ENCODE results near the gene BHLHA15.

Gene BHLHA15

GRCh38 chr7:98167653-98168052 is 43.6 kb upstream of the BHLHA15 start:
- no peak overlapping the region for H3K9ac ChIP-seq (ENCODE audit: low read depth, low read length)
- H3K9me3 ChIP-seq (ENCODE audit: insufficient read depth, low read length, severe bottlenecking): no peaks in the 10 kb centered on the region
- no peaks in the 10 kb centered on the region for H3K27me3 ChIP-seq (ENCODE audit: insufficient read depth, low read length, poor library complexity)
- H4K20me1 ChIP-seq (ENCODE audit: insufficient read depth, low read length): peaks cover 20% of the 10 kb centered on the region
- TF ChIP-seq CTCF (IDR thresholded peaks at IDR 0.05; ENCODE audit: borderline replicate concordance, extremely low read depth, low read length, poor library complexity, severe bottlenecking): no peak
- TF ChIP-seq EZH2 (IDR thresholded peaks at IDR 0.05; ENCODE audit: borderline replicate concordance, low read depth, low read length, severe bottlenecking): no peak
- no peak overlapping the region for H3K27ac ChIP-seq (ENCODE audit: low read length)
- DNase-seq (no peak), ATAC-seq (ENCODE audit: insufficient read depth, low read depth) (no peak)
- H3K4me3 ChIP-seq (ENCODE audit: low read depth in 1 of 2, low read length in 2 of 2): no peak overlapping the region
- no peak overlapping the region for H3K4me2 ChIP-seq (ENCODE audit: insufficient read depth, low read length)
- 0 out of 2 replicates have a peak, but pooled peaks cover 3% of the 10 kb centered on the region for H3K79me2 ChIP-seq (ENCODE audit: insufficient read depth, low read length)
- H3K36me3 ChIP-seq (ENCODE audit: insufficient read depth, low read length): peaks cover 13% of the 10 kb centered on the region
- no peaks in the 10 kb centered on the region for H3K4me1 ChIP-seq (ENCODE audit: insufficient read depth, low read length)
- no peak overlapping the region for H2AFZ ChIP-seq (ENCODE audit: low read depth, low read length)

GRCh38 chr7:98168181-98168903 is 42.9 kb upstream of the BHLHA15 start:
- H3K4me2 ChIP-seq (ENCODE audit: insufficient read depth, low read length): no peak overlapping the region
- no peak overlapping the region for H2AFZ ChIP-seq (ENCODE audit: low read depth, low read length)
- no peak overlapping the region for H3K4me3 ChIP-seq (ENCODE audit: low read depth in 1 of 2, low read length in 2 of 2)
- H3K27ac ChIP-seq (ENCODE audit: low read length): no peak overlapping the region
- TF ChIP-seq EZH2 (IDR thresholded peaks at IDR 0.05; ENCODE audit: borderline replicate concordance, low read depth, low read length, severe bottlenecking) (no peak), CTCF (IDR thresholded peaks at IDR 0.05; ENCODE audit: borderline replicate concordance, extremely low read depth, low read length, poor library complexity, severe bottlenecking) (peak; percentile 55)
- ATAC-seq (ENCODE audit: insufficient read depth, low read depth): no peak
- no peaks in the 10 kb centered on the region for H3K4me1 ChIP-seq (ENCODE audit: insufficient read depth, low read length)
- H3K9me3 ChIP-seq (ENCODE audit: insufficient read depth, low read length, severe bottlenecking): no peaks in the 10 kb centered on the region
- DNase-seq: peak; percentile 19
- H3K36me3 ChIP-seq (ENCODE audit: insufficient read depth, low read length): peaks cover 17% of the 10 kb centered on the region
- peaks cover 17% of the 10 kb centered on the region for H4K20me1 ChIP-seq (ENCODE audit: insufficient read depth, low read length)
- no peak overlapping the region for H3K9ac ChIP-seq (ENCODE audit: low read depth, low read length)
- no peaks in the 10 kb centered on the region for H3K27me3 ChIP-seq (ENCODE audit: insufficient read depth, low read length, poor library complexity)
- H3K79me2 ChIP-seq (ENCODE audit: insufficient read depth, low read length): 0 out of 2 replicates have a peak, but pooled peaks cover 3% of the 10 kb centered on the region

- Histone ChIP-seq H3K79me2 (ENCODE audit: insufficient read depth, low read length) (no peaks in the 10 kb centered on the region), H3K4me2 (ENCODE audit: insufficient read depth, low read length) (no peak overlapping the region), H3K27me3 (ENCODE audit: insufficient read depth, low read length, poor library complexity) (no peaks in the 10 kb centered on the region), H3K4me3 (ENCODE audit: low read depth in 1 of 2, low read length in 2 of 2) (no peak overlapping the region), H3K4me1 (ENCODE audit: insufficient read depth, low read length) (no peaks in the 10 kb centered on the region), H4K20me1 (ENCODE audit: insufficient read depth, low read length) (peaks cover 13% of the 10 kb centered on the region; the same call in 1 of the 2 replicates), H3K27ac (ENCODE audit: low read length) (no peak overlapping the region), H3K9me3 (ENCODE audit: insufficient read depth, low read length, severe bottlenecking) (no peaks in the 10 kb centered on the region), H2AFZ (ENCODE audit: low read depth, low read length) (no peak overlapping the region), H3K36me3 (ENCODE audit: insufficient read depth, low read length) (peaks cover 17% of the 10 kb centered on the region), H3K9ac (ENCODE audit: low read depth, low read length) (no peak overlapping the region)
- DNase-seq (no peak), ATAC-seq (ENCODE audit: insufficient read depth, low read depth) (no peak)
- no peak for TF ChIP-seq CTCF (IDR thresholded peaks at IDR 0.05; ENCODE audit: borderline replicate concordance, extremely low read depth, low read length, poor library complexity, severe bottlenecking)
- TF ChIP-seq EZH2 (IDR thresholded peaks at IDR 0.05; ENCODE audit: borderline replicate concordance, low read depth, low read length, severe bottlenecking): no peak
These were observed 42.2 kb upstream of the BHLHA15 start for GRCh38 chr7:98168904-98169621.
